NCI-H2029 treated with DMSO at 0.1 percent for 48 hours (cell line): ENCODE data around the gene EPHA5.

Experiments
- DNase-seq: peaks from one replicate; lab custom pipeline; 2025; lab: John Stamatoyannopoulos, UW

The EPHA5 gene

DNA sequence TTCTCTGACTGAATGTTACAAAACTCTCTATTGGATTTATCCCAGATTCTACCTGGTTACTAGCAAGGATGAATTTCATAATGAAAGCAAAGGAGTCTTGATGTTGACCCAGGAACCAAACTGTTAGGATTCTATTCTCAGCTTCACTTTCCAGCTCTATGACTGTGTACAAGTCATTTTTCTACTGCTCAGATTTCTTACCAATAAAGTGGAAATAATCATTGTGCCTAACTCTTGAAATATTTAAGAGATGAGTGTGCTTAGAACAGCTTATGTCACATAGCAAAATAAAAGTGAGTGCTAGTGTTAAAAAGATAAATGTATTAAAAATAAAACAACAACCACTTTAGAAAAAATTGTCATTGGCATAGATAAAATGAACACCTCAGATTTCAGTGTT is 45.6 kb downstream of the EPHA5 start:
- no peak for DNase-seq

DNA sequence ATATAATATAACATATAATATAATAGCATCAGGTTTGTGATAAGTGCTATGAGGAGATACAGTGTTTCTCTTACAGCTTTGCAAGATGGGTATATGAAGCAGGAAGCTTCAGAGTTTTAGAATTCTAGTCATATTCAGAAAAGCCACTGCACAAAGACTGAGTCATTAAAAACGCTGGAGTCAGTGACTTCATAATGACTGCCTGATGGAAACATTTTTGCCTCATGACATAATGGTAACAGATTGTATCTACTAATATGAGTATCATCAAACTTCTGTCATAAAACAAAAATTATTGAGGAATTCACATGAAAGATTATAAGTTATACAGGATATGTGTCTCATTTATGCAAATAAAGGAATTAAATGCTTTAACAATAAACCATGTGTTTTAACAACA is 46.8 kb downstream of the EPHA5 start:
- DNase-seq = no peak

DNA sequence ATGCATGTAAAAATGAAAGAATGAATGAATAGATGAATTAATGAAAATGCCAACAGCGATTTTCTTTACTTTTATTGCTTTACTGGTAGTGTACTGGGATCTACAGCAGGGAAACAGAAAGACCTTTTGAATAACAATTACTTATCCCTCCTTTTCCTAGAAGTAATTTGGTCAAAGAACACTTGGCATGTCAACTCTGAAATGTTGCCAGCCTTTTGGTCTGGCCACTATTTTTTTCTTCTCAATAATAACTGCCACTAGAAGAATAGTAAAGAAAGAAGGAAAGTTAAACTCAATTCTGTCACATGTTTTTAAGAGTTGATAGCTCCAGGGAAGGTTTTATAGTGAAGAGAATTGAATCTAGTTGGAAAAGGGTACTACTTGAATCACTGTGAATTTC is 52.9 kb downstream of the EPHA5 start:
- no peak for DNase-seq

DNA sequence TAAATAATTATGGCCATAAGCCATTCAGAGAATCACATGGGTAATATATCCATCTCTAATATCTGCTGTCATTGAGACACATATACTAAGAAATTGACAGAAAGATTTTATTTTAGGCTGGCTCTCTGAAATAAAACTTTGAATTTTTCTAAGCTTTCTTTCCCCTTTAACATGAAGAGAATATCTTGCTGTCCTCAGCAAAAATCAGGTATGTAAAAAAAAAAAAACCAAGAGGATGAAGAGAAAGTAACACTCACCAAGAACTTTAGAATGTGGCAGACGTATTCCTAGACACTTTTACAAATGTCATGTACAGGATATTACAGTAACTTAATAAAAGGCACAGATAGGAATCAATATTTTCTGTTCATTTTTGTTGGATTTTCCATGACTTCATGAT is 65.8 kb downstream of the EPHA5 start:
- no peak for DNase-seq

DNA sequence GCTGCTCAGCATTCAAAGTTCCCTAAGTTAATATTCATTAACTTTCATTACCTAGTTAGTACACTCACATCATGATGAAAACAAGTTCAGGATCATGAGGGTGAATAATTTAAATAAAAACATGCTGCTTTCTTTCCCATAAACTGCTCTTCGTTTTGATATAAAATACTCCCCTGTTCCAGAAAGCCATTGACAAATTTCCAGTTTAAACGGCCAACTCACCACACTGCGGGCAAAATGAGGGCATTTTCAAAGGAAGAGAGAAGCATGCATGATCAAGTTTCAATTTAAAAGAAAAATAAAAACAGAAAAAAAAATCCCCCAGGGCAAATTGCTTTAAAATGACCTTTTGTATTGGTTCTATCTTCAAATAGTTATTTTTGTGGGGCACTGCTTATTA is 69.6 kb downstream of the EPHA5 start:
- DNase-seq = no peak

DNA sequence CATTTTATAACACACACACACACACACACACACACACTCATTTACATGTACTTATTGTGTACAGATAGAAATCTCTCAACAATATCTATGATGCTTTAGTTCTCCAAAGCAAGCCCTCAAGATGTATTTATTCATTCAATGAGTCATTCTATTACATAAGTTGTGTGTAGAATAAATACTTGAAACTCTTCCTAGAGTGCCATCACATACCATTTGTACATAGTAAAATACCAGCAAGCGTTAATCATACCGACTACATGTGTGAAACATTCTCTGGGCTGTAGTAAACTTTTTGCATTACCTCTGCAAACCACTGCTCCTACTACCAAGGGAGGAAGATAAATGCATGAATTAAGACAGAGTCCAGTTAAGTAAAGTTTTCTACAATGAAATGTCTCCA is 70.9 kb downstream of the EPHA5 start:
- DNase-seq = no peak

DNA sequence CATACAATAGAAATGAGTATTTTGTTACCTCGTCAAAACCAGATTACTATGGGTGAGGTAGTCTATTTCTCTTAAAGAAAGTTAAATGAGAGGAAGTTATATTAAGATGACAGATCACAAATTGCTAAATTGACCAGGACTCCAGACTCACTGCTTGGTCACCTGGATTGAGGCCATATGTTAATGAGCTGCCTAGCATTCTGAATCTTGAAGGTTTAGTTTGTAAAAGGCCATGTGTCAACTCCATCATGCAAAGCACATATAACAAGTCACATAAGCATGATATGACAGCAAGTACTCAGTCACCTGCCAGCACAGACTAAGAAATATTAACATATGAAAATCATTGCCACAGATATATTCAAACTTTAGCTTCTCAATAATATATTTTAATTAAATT is 72.6 kb downstream of the EPHA5 start:
- no peak for DNase-seq

DNA sequence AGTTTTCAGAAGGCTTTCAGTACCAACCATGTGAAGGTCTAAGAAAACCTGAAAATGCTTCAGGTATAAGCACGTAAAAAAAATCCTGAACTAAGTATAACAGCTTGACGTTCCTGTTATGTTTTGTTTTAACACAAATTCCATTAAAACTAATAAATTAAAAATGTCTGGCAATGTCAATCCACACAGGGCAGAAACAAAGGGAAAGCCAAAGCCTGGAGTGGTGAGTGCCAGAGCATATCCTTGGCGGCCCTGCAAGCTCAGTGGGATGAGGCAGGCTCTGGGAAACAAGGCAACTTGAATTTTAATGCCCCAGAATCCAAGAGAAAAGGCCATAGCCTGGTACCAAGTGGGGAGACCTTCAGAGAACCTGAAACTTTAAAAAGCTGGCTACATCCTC is 78.2 kb downstream of the EPHA5 start:
- DNase-seq = no peak

DNA sequence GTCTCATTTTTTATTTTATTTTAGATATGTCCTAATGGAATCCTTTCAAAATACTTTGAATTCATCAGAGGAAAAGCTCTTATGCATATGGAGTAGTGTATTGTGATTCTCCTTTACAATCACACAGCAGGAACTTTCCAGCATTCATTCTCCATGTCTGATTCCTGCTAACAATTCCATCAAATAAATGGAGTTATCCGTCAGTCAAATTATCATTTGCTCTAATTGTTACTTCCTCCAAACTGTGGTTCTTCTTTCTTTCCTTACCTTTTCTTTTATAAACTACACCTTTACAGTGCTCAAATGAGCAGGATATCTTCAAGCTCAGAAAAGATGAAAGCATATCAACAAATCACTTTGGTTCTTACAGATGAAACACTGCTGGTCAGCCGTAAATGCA is 80.4 kb downstream of the EPHA5 start:
- no peak for DNase-seq

DNA sequence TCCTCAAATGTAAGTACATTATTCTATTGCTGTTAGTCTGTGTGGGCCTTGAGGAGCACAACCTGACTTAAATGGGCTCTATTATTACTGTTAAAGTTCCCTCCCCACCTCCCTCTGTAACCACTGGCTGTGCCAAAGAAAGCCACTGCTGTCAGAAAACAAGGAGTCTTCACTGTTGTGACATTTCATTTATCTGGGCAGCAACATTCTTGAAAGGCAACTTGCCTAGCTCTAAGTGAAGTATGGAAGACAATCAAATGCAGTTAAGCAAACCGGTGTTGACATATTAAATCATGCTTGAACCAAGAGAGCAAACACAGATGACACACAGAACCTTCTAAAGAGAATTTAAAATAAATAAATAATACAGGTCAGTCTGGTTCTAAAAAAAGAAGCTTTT is 81.0 kb downstream of the EPHA5 start:
- DNase-seq = no peak

DNA sequence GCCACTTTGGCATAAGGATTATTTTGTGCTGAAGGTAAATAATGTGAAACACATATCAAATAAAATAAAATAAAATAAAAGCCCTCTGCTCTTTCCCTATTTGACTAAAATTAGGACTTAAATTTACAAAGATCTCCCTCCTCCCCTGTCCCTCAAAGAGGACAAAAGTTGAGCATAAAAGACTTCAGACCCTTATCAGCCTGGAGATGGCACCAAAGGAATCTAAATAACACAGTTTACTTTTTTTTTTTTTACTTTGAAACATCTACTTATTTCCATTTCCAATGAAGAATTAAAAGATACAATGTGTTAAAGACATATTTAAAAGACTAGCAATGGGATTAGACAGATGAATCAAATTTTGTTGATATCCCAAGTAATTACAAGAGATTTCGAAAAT is 89.7 kb downstream of the EPHA5 start:
- no peak for DNase-seq

DNA sequence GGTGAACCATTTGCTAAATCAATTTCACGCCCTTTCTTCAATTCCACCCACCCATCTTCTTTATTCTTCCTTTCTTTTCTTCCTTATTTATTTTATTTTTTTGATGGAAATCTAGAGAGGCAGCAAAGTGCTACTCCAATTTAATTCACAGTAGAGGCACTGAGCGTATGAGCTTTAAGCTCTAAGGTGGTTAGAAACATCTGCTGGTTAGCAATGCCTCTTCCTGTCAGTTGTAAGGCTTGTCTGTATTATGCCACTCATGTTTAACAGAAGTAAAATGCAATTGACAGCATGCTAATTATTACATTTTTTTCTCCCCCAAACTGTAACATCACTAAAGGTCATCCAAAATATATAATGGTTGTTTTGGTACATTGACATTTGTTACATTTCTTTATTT is 103.8 kb downstream of the EPHA5 start:
- DNase-seq = no peak

DNA sequence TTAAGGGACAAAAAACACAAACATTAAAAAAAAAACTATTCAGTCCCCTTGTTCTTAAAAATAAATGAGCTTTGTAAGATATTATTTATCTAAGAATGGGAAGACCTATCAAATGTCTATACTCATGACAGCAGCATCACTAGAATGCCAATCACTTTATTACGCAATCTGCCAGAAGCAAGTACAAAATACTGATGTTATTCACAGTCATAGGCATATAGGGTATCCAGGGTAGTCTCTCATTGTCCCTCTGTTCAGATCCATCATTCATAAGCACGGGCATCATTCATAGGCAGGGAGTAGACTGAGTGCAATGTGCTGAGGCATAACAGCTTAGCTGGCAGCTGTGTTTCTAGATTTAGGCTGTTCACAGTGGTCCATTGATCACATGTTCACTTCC is 109.1 kb downstream of the EPHA5 start:
- no peak for DNase-seq

DNA sequence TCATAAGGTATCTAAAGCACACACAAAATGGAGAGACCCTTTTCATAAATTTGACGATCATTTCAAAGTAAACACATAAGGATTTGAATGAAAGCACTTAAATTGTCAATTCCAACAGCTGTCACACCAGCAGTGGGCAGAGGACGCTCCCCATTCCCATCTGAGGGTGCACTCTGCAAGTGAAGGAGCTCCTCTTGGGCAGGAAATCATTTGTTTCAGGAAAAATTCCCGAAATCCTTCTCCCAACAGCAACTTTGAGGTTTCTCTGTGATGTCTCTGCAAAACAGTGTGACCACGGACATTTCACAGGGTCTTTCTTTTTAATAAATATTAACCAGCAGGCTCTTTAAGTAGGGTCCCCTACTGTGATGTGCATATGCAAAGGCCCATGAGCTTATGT is 111.0 kb downstream of the EPHA5 start:
- DNase-seq = no peak

DNA sequence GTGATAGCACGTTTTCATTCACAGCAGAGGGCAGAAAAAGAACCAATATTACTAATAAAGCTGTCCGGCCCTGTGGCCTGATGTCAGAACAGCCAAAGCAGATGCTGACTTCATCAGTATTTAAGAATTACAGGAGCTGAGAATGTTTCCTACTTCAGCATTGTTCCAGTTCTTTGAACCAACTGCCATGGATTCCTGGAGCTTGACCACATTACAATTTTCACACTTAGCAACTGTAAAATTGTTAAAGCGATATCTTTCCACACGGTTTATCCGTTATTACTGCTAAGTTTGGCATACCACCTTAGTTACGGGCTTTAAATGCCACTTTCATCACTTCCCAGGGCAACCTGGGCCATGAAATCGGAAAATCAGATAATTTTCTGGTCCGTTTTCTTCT is 118.2 kb downstream of the EPHA5 start:
- DNase-seq = no peak

DNA sequence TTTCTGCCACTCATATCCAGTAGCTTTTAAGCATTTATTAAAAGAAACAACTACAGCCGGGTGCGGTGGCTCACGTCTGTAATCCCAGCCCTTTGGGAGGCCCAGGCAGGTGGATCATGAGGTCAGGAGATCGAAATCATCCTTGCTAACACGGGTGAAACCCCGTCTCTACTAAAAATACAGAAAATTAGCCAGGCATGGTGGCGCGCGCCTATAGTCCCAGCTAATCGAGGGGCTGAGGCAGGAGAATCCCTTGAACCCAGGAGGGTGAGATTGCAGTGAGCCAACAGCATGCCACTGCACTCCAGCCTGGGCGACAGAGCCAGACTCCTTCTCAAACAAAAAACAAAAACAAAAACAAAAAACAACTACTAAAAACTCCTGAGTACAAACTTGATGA is 119.8 kb downstream of the EPHA5 start:
- no peak for DNase-seq

DNA sequence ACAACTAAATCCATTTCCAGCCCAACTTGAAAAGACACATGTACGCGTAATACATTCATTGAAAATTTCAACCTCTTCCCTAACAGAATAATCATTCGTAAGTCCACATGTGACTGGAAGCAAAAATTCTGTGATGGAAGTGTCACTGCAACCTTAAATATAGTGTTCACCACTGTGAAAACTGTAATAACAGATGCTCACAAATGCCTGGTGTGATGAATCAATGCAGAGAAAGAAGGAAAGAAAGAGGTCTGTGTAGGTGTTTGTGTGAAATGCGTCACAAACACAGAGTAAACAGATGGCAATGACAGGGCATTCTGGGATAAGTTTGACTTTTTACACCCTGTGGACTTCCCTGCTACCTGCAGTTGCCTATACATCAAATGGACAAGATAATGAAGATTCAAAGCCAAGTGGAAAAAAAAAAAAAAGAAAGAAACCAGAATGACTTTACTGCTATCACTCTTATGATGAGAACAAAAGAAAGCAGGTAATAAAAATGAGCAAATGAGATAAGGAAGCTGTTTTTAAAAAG is 123.3 kb downstream of the EPHA5 start:
- DNase-seq = no peak

DNA sequence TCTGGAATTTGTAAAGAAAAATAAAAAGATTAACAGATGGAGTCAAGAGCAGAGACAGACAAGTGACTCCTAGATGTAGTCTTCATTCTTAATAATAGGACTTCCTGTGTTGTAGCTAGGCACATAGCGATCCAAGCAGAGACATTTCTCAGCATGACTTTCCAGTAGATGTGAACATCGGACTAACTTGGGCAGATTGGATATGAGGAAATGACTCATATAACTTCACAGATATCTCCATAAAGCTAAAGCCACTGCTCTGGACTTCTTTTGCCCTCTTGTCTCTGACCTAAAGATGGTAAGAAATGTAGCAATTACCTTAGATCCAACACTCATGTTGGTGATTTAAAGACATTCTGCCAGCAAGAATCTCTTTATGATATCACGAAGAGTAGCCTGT is 131.7 kb downstream of the EPHA5 start:
- no peak for DNase-seq

DNA sequence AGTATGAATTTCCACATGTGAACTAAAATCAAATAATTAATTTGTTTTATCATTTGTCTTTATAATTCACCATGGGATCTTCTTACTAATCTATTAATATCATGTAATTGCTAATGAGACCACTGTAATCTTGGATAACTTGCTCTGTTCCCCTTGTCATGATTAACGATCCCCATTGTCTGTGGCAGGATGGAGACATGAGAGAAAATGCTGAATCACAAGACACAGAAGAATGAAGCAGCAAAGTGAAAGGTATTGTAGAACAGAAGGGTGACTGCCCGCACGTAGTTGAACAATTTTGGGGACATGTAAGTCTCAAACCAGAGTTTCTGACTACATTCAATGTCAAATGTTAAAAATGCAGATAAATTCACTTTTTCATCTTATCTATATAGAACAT is 135.2 kb downstream of the EPHA5 start:
- no peak for DNase-seq

DNA sequence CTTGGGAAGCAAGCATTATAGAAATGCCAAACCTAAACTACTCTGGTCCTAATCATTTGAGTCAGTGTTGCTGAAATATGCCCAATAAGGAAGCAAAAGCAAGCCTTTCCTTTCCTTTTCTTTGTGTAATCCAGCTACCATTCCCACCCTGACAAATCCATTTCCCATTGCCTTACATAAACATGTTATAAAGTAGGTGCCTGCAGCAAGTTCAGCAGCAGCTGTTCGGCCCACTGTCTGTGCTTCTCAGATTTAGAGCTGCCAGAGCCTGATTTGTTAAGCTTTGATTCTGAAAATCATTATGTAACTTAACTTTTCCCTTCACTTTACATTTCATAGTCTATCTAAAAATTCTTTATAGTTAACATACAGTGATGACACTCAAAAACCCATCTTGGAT is 148.6 kb downstream of the EPHA5 start:
- no peak for DNase-seq

DNA sequence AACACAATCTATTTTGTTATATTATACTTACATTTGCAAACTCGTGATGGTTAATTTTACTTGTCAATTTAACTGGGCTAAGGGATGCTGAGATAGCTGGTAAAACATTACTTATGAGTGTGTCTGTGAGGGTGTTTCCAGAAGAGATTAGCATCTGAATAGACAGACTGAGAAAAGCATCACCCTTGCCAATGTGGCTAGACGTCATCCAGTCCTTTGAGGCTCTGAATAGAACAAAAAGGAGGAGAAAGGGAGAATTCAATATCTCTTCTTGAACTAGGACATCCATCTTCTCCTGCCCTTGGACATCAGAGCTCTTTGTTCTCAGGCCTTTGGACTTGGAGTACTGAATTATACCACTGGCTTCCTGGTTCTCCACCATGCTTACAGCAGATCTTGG is 154.6 kb downstream of the EPHA5 start:
- no peak for DNase-seq

DNA sequence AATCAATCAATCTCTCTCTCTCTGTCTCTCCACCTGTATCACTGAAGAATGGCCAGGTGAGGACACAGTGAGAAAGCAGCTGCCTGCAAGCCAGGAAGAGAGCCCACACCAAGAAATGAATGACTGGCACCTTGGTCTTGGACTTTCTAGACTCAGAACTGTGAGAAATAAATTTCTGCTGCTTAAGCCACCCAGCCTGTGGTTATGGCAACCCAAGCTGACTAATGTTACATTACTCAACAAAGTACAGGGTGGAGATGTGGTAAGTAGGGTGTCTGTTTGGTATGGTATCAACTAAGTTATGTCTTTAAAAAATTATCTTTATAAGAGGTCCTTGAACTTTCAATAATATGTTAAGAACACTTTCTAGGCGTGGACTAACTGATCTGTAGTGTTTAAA is 159.3 kb downstream of the EPHA5 start:
- DNase-seq = no peak

DNA sequence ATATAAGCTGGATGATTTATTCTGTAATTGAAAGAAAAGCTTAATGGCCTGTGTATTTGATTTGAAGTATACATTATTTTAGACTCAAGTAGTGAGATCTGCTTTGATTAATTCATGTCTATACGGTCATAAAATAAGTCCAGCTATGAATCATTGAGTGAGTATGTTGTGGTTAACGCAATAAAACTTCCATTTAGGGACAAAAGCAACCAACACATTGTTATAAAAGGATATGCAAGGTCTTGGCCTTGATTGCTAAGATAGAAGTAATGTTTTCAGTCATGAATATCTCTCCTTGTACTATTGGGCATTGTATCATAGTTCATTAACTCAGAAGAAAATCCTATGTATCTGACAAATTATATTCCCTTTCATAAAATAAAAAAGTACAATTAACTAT is 162.1 kb downstream of the EPHA5 start:
- no peak for DNase-seq

DNA sequence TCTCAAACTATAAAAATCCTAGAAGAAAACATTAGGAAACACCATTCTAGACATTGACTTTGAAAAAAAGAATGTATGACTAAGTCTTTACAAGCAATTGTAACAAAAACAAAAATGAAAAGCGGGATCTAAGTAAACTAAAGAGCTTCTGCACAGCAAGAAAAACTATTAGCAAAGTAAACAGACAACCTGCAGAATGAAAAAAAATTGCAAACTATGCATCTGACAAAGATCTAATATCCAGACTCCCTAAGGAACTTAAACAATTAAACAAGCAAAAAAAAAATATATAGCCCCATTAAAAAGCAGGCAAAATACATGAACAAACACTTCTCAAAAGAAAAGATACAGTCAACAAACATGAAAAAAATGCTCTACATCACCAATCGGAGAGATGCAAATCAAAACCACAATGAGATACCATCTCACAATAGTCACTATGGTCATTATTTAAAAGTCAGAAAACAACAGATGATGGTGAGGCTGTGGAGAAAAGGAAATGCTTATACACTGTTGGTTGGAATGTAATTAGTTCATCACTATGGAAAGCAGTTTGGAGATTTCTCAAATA is 168.1 kb downstream of the EPHA5 start:
- no peak for DNase-seq

DNA sequence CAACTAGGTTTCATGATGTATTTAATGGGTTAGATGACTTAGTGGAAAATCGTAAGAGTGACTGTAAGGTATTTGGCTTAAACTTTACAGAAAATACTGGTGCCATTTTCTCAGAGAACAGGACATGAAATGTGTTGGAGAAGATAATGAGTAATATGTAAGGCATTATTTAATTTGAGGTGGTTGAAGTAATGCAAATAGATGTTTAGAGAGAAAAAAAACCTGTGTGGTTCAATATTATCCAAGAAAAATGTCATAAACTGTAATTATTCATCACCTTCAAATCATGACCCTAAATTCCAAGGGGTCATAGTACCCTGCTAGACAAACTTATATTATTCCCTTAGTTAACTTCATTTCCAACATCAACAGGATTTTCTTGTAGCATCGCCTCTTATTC is 171.7 kb downstream of the EPHA5 start:
- no peak for DNase-seq
